B cell (primary cell): ENCODE results near the gene CLIC6.
"Not testable (repeated sequence)": the region's sequence is repeated elsewhere in the genome, so short reads cannot be mapped to it uniquely, and the experiment has no call there.

Experiments used
- EZH2 ChIP-seq: IDR thresholded peaks from 2 replicates; pipeline ENCODE4 v1.6.1; 2012; ENCODE audit warnings: borderline replicate concordance, low read depth, mild to moderate bottlenecking, moderate library complexity, low read length; ENCODE audit not compliant: insufficient read depth, poor library complexity, severe bottlenecking
- TF ChIP-seq, protein P1 (sequence below): fragments of 200-600 bp; IDR thresholded peaks from one replicate; pipeline ENCODE4 v1.8.0; 2022; ENCODE audit warnings: antibody characterized with exemption, mild to moderate bottlenecking

DNA sequence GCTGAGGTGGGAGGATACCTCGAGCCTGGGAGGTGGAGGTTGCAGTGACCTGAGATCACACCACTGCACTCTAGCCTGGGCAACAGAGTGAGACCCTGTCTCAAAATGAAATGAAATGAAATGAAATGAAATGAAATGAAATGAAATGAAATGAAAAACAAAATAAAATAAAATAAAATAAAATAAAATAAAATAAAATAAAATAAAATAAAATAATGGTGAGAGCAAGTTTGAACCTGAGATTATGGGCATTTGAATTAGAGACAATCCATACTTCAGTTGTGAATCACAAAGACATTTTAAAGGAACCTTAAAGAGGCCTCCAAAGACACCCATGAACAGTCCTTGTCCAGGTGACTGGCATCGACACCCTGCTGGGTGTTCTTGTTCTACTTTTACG is 49.7 kb downstream of the CLIC6 start:
- TF ChIP-seq, protein P1, sequence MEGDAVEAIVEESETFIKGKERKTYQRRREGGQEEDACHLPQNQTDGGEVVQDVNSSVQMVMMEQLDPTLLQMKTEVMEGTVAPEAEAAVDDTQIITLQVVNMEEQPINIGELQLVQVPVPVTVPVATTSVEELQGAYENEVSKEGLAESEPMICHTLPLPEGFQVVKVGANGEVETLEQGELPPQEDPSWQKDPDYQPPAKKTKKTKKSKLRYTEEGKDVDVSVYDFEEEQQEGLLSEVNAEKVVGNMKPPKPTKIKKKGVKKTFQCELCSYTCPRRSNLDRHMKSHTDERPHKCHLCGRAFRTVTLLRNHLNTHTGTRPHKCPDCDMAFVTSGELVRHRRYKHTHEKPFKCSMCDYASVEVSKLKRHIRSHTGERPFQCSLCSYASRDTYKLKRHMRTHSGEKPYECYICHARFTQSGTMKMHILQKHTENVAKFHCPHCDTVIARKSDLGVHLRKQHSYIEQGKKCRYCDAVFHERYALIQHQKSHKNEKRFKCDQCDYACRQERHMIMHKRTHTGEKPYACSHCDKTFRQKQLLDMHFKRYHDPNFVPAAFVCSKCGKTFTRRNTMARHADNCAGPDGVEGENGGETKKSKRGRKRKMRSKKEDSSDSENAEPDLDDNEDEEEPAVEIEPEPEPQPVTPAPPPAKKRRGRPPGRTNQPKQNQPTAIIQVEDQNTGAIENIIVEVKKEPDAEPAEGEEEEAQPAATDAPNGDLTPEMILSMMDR, result not testable (repeated sequence)
- not testable (repeated sequence) for TF ChIP-seq EZH2
